Activated CD8-positive, alpha-beta T cell treated with anti-CD3 and anti-CD28 coated beads for 36 hours (primary cell): ENCODE measurements around the gene LRIG1. TPM values are rescaled to one million over a fixed set of nuclear protein-coding genes. Genes with fewer than 3 reads are reported as not detected.

ENCODE experiments used
- ATAC-seq: fragments of 200-7000 bp; cut with Tn5 transposase; one replicate; pipeline ENCODE4 v1.10.0; 2021; ENCODE audit warnings: mild to moderate bottlenecking, moderate library complexity
- CTCF ChIA-PET: fragments of 350-600 bp; sonication (Branson Sonifier 250); formaldehyde crosslinking; loops from one replicate; lab custom pipeline; 2021; ENCODE audit warnings: antibody characterized with exemption; lab: Charles Lee
- POLR2A ChIA-PET: fragments of 350-600 bp; sonication (Branson Sonifier 250); formaldehyde crosslinking; loops from one replicate; lab custom pipeline; 2021; ENCODE audit warnings: antibody characterized with exemption; lab: Charles Lee
- DNase-seq: peaks from one replicate; pipeline ENCODE4 v3.0.0-alpha.2; 2020
- H3K27ac Mint-ChIP-seq: one replicate; pipeline ENCODE4 v1.8.0; 2021; ENCODE audit warnings: mild to moderate bottlenecking, mixed read lengths
- H3K27me3 Mint-ChIP-seq: one replicate; pipeline ENCODE4 v1.8.0; 2021; ENCODE audit warnings: mixed read lengths
- H3K36me3 Mint-ChIP-seq: one replicate; pipeline ENCODE4 v1.8.0; 2021; ENCODE audit warnings: low read depth, mixed read lengths
- H3K4me1 Mint-ChIP-seq: one replicate; pipeline ENCODE4 v1.8.0; 2021; ENCODE audit warnings: low read depth, mixed read lengths
- H3K4me3 Mint-ChIP-seq: one replicate; pipeline ENCODE4 v1.8.0; 2021; ENCODE audit warnings: mild to moderate bottlenecking, moderate library complexity, mixed read lengths
- H3K9me3 Mint-ChIP-seq: one replicate; pipeline ENCODE4 v1.8.0; 2021; ENCODE audit warnings: mixed read lengths
- CTCF ChIP-seq: fragments of 200-600 bp; IDR thresholded peaks from one replicate; pipeline ENCODE4 v1.8.0; 2022; ENCODE audit warnings: antibody characterized with exemption, mild to moderate bottlenecking
- intact Hi-C: fragments of 100-400 bp; cut with micrococcal nuclease; formaldehyde crosslinking; loops from one replicate; pipeline ENCODE4 v1.10.0; 2022
- total RNA-seq, 2 experiments: library from RNA; stranded (reverse); gene quantifications; one replicate each; pipeline ENCODE4 v1.2.3, GENCODE V29; 2021

The LRIG1 gene
- total RNA-seq, 2 experiments from 2014 or later, result 12.7 to 13.0 TPM

DNA sequence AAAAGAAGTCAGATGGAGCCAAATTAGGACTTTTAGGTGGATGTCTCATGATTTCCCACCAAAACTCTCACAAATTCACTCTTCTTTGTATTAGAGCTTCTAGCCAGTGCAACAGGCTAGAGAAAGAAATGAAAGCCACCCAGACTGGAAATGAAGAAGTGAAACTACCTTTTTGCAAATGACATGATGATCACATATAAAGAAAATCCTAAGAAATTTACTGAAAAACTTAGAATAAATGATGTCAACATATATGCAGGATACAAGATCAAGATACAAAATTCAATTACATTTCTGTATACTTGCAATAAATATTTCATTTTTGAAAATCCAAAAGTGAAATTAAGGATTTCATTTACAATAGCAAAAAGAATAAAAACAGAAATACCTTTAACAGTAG, 110.8 kb downstream of the LRIG1 start:
- Mint-ChIP-seq H3K27ac (no peak overlapping the region), H3K9me3 (peaks cover 16% of the 10 kb centered on the region), H3K36me3 (peaks cover 52% of the 10 kb centered on the region), H3K4me3 (no peak overlapping the region), H3K4me1 (peaks cover 59% of the 10 kb centered on the region), H3K27me3 (no peaks in the 10 kb centered on the region)
- no peak for DNase-seq
- intact Hi-C loops, result loop anchor here (5.0 kb wide), 1 partner anchor 113 kb away; no protein-coding TSS in a partner anchor
- TF ChIP-seq CTCF, result no peak
- ChIA-PET POLR2A (no interaction called here), CTCF (interaction anchor here (3.1 to 6.7 kb wide), 3 partner anchors 12 to 432 kb away, joined by 9 to 36 read pairs (median 35); no protein-coding TSS in a partner anchor)
- no peak for ATAC-seq

GRCh38 chr3:66386925-66387650, 113.7 kb downstream of the LRIG1 start:
- ATAC-seq, result no peak
- Mint-ChIP-seq H3K27ac (no peak overlapping the region), H3K36me3 (peaks cover 66% of the 10 kb centered on the region), H3K9me3 (peaks cover 16% of the 10 kb centered on the region), H3K4me1 (peaks cover 33% of the 10 kb centered on the region), H3K27me3 (no peaks in the 10 kb centered on the region), H3K4me3 (no peak overlapping the region)
- no peak for TF ChIP-seq CTCF
- intact Hi-C loops, result no loop called here
- CTCF ChIA-PET, result interaction anchor here (2.2 kb wide), 1 partner anchor 9 kb away, joined by 12 read pairs; no protein-coding TSS in a partner anchor
- POLR2A ChIA-PET, result no interaction called here
- no peak for DNase-seq

GRCh38 chr3:66386011-66386924, 114.6 kb downstream of the LRIG1 start:
- POLR2A ChIA-PET, result no interaction called here
- Mint-ChIP-seq H3K4me1 (peaks cover 28% of the 10 kb centered on the region), H3K27me3 (no peaks in the 10 kb centered on the region), H3K4me3 (no peak overlapping the region), H3K9me3 (peaks cover 13% of the 10 kb centered on the region), H3K36me3 (peaks cover 68% of the 10 kb centered on the region), H3K27ac (peak overlapping the region; percentile 9)
- intact Hi-C loops, result no loop called here
- CTCF ChIA-PET, result interaction anchor here (2.2 kb wide), 1 partner anchor 8 kb away, joined by 12 read pairs; no protein-coding TSS in a partner anchor
- DNase-seq (no peak), ATAC-seq (no peak)
- no peak for TF ChIP-seq CTCF

DNA sequence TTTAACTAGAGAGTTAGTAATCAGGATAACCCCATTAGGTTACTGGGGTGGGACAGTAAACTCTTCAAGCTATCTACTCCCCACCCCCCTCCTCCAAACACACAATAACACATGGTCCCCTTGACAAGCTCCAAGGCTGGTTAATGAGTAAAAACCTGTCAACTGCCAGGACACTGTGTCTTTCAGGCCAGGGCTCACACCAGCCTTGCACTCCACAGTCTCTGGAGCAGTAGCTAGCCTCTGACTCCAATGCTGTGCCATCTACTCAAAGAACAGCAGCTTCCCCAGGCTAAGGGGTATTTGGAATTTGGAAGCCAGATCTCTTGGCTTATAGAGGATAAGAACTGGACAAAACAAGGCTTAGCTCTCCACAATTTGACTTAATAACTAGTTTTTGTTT, 115.8 kb downstream of the LRIG1 start:
- CTCF ChIA-PET, result no interaction called here

More for the DNA sequence above, 115.8 kb downstream of the LRIG1 start:
- TF ChIP-seq CTCF, result no peak
- DNase-seq (no peak), ATAC-seq (no peak)
- POLR2A ChIA-PET, result no interaction called here
- intact Hi-C loops, result no loop called here
- peaks cover 80% of the 10 kb centered on the region for H3K36me3 Mint-ChIP-seq
- H3K27ac Mint-ChIP-seq, result no peak overlapping the region
- peaks cover 25% of the 10 kb centered on the region for H3K4me1 Mint-ChIP-seq
- H3K27me3 Mint-ChIP-seq, result no peaks in the 10 kb centered on the region
- no peak overlapping the region for H3K4me3 Mint-ChIP-seq
- peaks cover 11% of the 10 kb centered on the region for H3K9me3 Mint-ChIP-seq
